CD4-positive, alpha-beta T cell (primary cell): Measurements from ENCODE around the gene NCF2. TPM values are rescaled to one million over a fixed set of nuclear protein-coding genes. Genes with fewer than 3 reads are reported as not detected.

Experiments used
- ATAC-seq: fragments of 200-7000 bp; cut with Tn5 transposase; one replicate; pipeline ENCODE4 v1.10.0; 2022; ENCODE audit warnings: mild to moderate bottlenecking; ENCODE audit not compliant: poor library complexity
- CTCF ChIA-PET: fragments of 350-600 bp; sonication (Branson Sonifier 250); formaldehyde crosslinking; loops from one replicate; lab custom pipeline; 2021; ENCODE audit warnings: antibody characterized with exemption, inconsistent platforms; lab: Charles Lee
- POLR2A ChIA-PET: fragments of 350-600 bp; sonication (Branson Sonifier 250); formaldehyde crosslinking; loops from one replicate; lab custom pipeline; 2021; ENCODE audit warnings: antibody characterized with exemption, inconsistent platforms; lab: Charles Lee
- DNase-seq, 14 experiments: peaks; one replicate each; pipeline ENCODE4 v3.0.0-alpha.2; 2013 to 2020; ENCODE audit warnings: mixed read lengths in 2 of 14
- H3K27ac ChIP-seq, 2 donors: one replicate each; pipeline versions ENCODE4 v1.5.1 to v1.7.0; 2013; ENCODE audit warnings: low read length in 2 of 2, low read depth in 1 of 2, mild to moderate bottlenecking in 1 of 2
- H3K27me3 ChIP-seq, 2 experiments: 1 replicate in 1 of 2; 2 replicates in 1 of 2; pipeline versions ENCODE4 v1.6.1 to v1.7.0; 2013; ENCODE audit warnings: low read length in 2 of 2, control low read depth in 1 of 2, mild to moderate bottlenecking in 1 of 2, moderate library complexity in 1 of 2; ENCODE audit not compliant: insufficient read depth in 2 of 2, control insufficient read depth in 1 of 2
- H3K36me3 ChIP-seq: one replicate; pipeline ENCODE4 v1.6.1; 2013; ENCODE audit warnings: low read length, control low read depth; ENCODE audit not compliant: insufficient read depth
- H3K4me1 ChIP-seq: one replicate; pipeline ENCODE4 v1.6.1; 2013; ENCODE audit warnings: low read length, control low read depth; ENCODE audit not compliant: insufficient read depth
- H3K4me3 ChIP-seq: one replicate; pipeline ENCODE4 v1.5.1; 2013; ENCODE audit warnings: mild to moderate bottlenecking, low read length, moderate library complexity
- H3K9me3 ChIP-seq, 2 experiments: 1 replicate in 1 of 2; 2 replicates in 1 of 2; pipeline versions ENCODE4 v1.6.1 to v1.7.0; 2013; ENCODE audit warnings: low read length in 2 of 2, mild to moderate bottlenecking in 2 of 2, control low read depth in 1 of 2, moderate library complexity in 1 of 2; ENCODE audit not compliant: control insufficient read depth in 1 of 2, insufficient read depth in 1 of 2
- H3K27ac Mint-ChIP-seq: one replicate; pipeline ENCODE4 v1.8.0; 2020; ENCODE audit warnings: mixed read lengths
- H3K27me3 Mint-ChIP-seq: one replicate; pipeline ENCODE4 v1.8.0; 2021; ENCODE audit warnings: mixed read lengths
- H3K36me3 Mint-ChIP-seq: one replicate; pipeline ENCODE4 v1.8.0; 2021; ENCODE audit warnings: low read depth, mixed read lengths
- H3K4me1 Mint-ChIP-seq: one replicate; pipeline ENCODE4 v1.8.0; 2021; ENCODE audit warnings: low read depth, mixed read lengths
- H3K4me3 Mint-ChIP-seq: one replicate; pipeline ENCODE4 v1.8.0; 2020; ENCODE audit warnings: mild to moderate bottlenecking, mixed read lengths
- H3K9me3 Mint-ChIP-seq: one replicate; pipeline ENCODE4 v1.8.0; 2020; ENCODE audit warnings: mixed read lengths
- intact Hi-C, 2 experiments: fragments of 100-400 bp; cut with DNase I in 1 of 2; cut with micrococcal nuclease in 1 of 2; formaldehyde crosslinking; loops; one replicate each; pipeline versions ENCODE4 v1.15.1 to v1.9.0; 2023 to 2025; cut with DNase I, micrococcal nuclease
- total RNA-seq, 174 experiments: library from RNA in 2 of 174; stranded (reverse) in 2 of 174; gene quantifications; one replicate each; pipeline ENCODE4 v1.2.3 and lab custom pipeline; 2021 to 2026
- TF ChIP-seq, protein P1 (sequence below): fragments of 200-600 bp; IDR thresholded peaks from one replicate; pipeline ENCODE4 v1.8.0; 2022; ENCODE audit warnings: antibody characterized with exemption, mild to moderate bottlenecking

The NCF2 gene
- total RNA-seq, 2 experiments from 2014 or later: 2.9 to 3.1 TPM

DNA sequence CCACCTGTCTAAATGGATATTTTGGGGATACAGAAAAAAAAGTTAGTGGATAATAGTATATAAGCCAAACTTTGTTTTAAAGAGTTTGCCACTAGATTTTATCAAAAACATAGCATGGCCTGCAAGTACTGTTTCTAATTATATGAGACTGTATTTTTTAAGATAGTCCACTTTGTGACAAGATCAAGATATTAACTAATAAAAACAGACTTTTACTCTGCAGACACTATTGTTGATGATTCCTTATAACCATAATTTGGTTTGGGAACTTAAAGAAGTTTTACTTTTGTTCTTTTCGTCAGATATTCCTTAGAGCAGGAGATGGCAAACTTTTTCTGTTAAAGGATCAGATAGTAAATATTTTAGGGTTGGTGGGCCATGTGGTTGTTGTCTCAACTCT lies 81.6 kb downstream of the NCF2 start:
- TF ChIP-seq, protein P1, sequence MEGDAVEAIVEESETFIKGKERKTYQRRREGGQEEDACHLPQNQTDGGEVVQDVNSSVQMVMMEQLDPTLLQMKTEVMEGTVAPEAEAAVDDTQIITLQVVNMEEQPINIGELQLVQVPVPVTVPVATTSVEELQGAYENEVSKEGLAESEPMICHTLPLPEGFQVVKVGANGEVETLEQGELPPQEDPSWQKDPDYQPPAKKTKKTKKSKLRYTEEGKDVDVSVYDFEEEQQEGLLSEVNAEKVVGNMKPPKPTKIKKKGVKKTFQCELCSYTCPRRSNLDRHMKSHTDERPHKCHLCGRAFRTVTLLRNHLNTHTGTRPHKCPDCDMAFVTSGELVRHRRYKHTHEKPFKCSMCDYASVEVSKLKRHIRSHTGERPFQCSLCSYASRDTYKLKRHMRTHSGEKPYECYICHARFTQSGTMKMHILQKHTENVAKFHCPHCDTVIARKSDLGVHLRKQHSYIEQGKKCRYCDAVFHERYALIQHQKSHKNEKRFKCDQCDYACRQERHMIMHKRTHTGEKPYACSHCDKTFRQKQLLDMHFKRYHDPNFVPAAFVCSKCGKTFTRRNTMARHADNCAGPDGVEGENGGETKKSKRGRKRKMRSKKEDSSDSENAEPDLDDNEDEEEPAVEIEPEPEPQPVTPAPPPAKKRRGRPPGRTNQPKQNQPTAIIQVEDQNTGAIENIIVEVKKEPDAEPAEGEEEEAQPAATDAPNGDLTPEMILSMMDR: no peak

DNA sequence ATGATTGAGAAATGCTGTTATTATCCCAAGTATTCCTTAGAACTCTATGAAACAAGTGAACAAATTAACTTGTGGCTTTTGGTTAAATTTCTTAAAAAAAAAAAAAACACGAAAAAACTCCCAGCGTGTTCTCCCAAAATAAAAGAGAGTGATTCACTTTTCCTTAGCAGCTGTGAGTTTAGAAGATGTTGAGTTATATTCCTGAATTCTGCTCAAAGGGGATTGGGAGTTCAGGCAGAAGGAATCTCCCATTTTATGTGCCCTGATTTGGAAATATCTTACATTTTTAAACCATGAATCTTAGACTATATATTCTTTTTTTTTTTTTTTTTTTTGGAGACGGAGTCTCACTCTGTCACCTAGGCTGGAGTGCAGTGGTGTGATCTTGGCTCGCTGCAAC lies 83.7 kb downstream of the NCF2 start:
- Mint-ChIP-seq H3K27me3 (no peaks in the 10 kb centered on the region), H3K9me3 (no peaks in the 10 kb centered on the region), H3K27ac (no peak overlapping the region), H3K36me3 (peaks cover 11% of the 10 kb centered on the region), H3K4me1 (peaks cover 37% of the 10 kb centered on the region), H3K4me3 (no peak overlapping the region)
- Histone ChIP-seq H3K9me3 (no peaks in the 10 kb centered on the region), H3K27ac (no peak overlapping the region), H3K4me3 (no peak overlapping the region), H3K27me3 (no peaks in the 10 kb centered on the region), H3K36me3 (no peaks in the 10 kb centered on the region), H3K4me1 (no peaks in the 10 kb centered on the region)
- DNase-seq (no peak), ATAC-seq (no peak)
- CTCF ChIA-PET: interaction anchor here (0.9 kb wide), 1 partner anchor 10 kb away, joined by 4 read pairs; no protein-coding TSS in a partner anchor
- POLR2A ChIA-PET: no interaction called here
- TF ChIP-seq, protein P1: no peak
- intact Hi-C loops: no loop called here

More for the DNA sequence above, 81.6 kb downstream of the NCF2 start:
- Histone ChIP-seq H3K27me3 (no peaks in the 10 kb centered on the region), H3K4me3 (no peak overlapping the region), H3K36me3 (no peaks in the 10 kb centered on the region), H3K27ac (no peak overlapping the region), H3K4me1 (no peaks in the 10 kb centered on the region), H3K9me3 (no peaks in the 10 kb centered on the region)
- Mint-ChIP-seq H3K27me3 (no peaks in the 10 kb centered on the region), H3K4me1 (peaks cover 24% of the 10 kb centered on the region), H3K9me3 (no peaks in the 10 kb centered on the region), H3K4me3 (no peak overlapping the region), H3K27ac (no peak overlapping the region), H3K36me3 (peaks cover 18% of the 10 kb centered on the region)
- ChIA-PET CTCF (interaction anchor here (1.7 kb wide), 1 partner anchor 16 kb away, joined by 4 read pairs; no protein-coding TSS in a partner anchor), POLR2A (interaction anchor here (1.2 kb wide), 1 partner anchor 10 kb away, joined by 3 read pairs; no protein-coding TSS in a partner anchor)
- intact Hi-C loops: no loop called here
- DNase-seq (no peak), ATAC-seq (no peak)

Other genes with a start within 250 kb of the NCF2 start
- not detected for gene NMNAT2, start 172.1 kb downstream of the NCF2 start, total RNA-seq
- 10 to 100 TPM; 35.2 to 39.1 TPM for gene SMG7, start 118.0 kb downstream of the NCF2 start, total RNA-seq
- gene ARPC5, start 45.3 kb upstream of the NCF2 start, total RNA-seq: 10 to 100 TPM; 21.4 to 23.0 TPM
- not detected for gene APOBEC4, start 62.9 kb upstream of the NCF2 start, total RNA-seq
- gene RGL1, start 214.7 kb upstream of the NCF2 start, total RNA-seq: 1 to 10 TPM; 1.2 to 1.8 TPM